Heart left ventricle (tissue), 16 donors: ENCODE results near the gene FARP1. TPM values are rescaled to one million over a fixed set of nuclear protein-coding genes. Genes with fewer than 3 reads are reported as not detected.

Source experiments
- ATAC-seq, 4 donors: fragments of 200-7000 bp; cut with Tn5 transposase; one replicate each; pipeline ENCODE4 v1.9.1; 2020 to 2022; ENCODE audit warnings: moderate library complexity in 4 of 4, mild to moderate bottlenecking in 3 of 4, moderate number of reproducible peaks in 1 of 4
- DNase-seq, 5 donors: peaks; one replicate each; pipeline ENCODE4 v3.0.0-alpha.2; 2020
- H3K27ac ChIP-seq, 12 donors: fragments of 200-600 bp; sonication (generic) in 4 of 12; one replicate each; pipeline versions ENCODE4 v1.5.0 to v1.8.0; 2016 to 2022; ENCODE audit warnings: mild to moderate bottlenecking in 2 of 12
- H3K27me3 ChIP-seq, 9 donors: fragments of 200-600 bp; sonication (generic) in 2 of 9; one replicate each; pipeline versions ENCODE4 v1.5.1 to v1.8.0; 2016 to 2022; ENCODE audit warnings: mild to moderate bottlenecking in 3 of 9
- H3K36me3 ChIP-seq, 9 donors: fragments of 200-600 bp; sonication (generic) in 2 of 9; one replicate each; pipeline versions ENCODE4 v1.5.0 to v1.8.0; 2018 to 2022; ENCODE audit warnings: mild to moderate bottlenecking in 2 of 9
- H3K4me1 ChIP-seq, 12 donors: fragments of 200-600 bp; sonication (generic) in 4 of 12; one replicate each; pipeline versions ENCODE4 v1.5.0 to v1.8.0; 2016 to 2022; ENCODE audit warnings: mild to moderate bottlenecking in 3 of 12
- H3K4me3 ChIP-seq, 12 donors: fragments of 200-600 bp; sonication (generic) in 4 of 12; one replicate each; pipeline versions ENCODE4 v1.5.0 to v1.8.0; 2017 to 2022; ENCODE audit warnings: mild to moderate bottlenecking in 9 of 12, moderate library complexity in 4 of 12
- H3K9me3 ChIP-seq, 12 donors: fragments of 200-600 bp; sonication (generic) in 4 of 12; one replicate each; pipeline versions ENCODE4 v1.5.0 to v1.8.0; 2016 to 2022; ENCODE audit warnings: mild to moderate bottlenecking in 1 of 12
- POLR2A ChIP-seq, 2 donors: fragments of 450-650 bp; IDR thresholded peaks; one replicate each; pipeline ENCODE4 v1.6.1; 2017; ENCODE audit warnings: antibody characterized with exemption in 2 of 2, mild to moderate bottlenecking in 2 of 2, moderate library complexity in 2 of 2
- WGBS, 4 donors: extraction: QIAGEN DNeasy Blood & Tissue Kit in 2 of 4; methylation state at CpG; one replicate each; pipeline versions ENCODE4 v1.1.5 to v1.1.7; 2013 to 2018; 5-methylcytosine and 5-hydroxymethylcytosine counted together
- intact Hi-C, 10 donors: fragments of 100-400 bp; cut with DNase I; formaldehyde crosslinking; loops; one replicate each; pipeline versions ENCODE4 v1.11.1 to v1.14.2; 2022
- polyA plus RNA-seq, 2 donors: library from polyadenylated mRNA; stranded (reverse); fragments of 200-250 nt; gene quantifications; one replicate each; pipeline ENCODE4 v1.2.3, GENCODE V29; 2013
- total RNA-seq, 9 donors: library from RNA; depleted of rRNA in 2 of 9; stranded (reverse); fragments of >200 nt in 2 of 9; fragmentation: NEBNext Ultra II Directional in 3 of 9; extraction: Animal tissue kit (Norgen Biotek cat#: 25700) in 3 of 9; gene quantifications; one replicate each; pipeline versions ENCODE4 v1.1.0 to v1.2.4, GENCODE V29; 2016 to 2023
- TF ChIP-seq, protein P1 (sequence below), 12 donors: fragments of 200-600 bp; sonication (generic) in 4 of 12; IDR thresholded peaks; one replicate each; pipeline versions ENCODE4 v1.5.0 to v1.8.0; 2018 to 2022; ENCODE audit warnings: antibody characterized with exemption in 12 of 12, mild to moderate bottlenecking in 5 of 12
- donor health status: ischemic (EF 13 %, LVEDD 7.1; RV severe dilation, severe dysfunction).
- donor health status: healthy with polysubstance abuse.
- donor health status: DM: no; HTN: yes; CAD: no.
- donor health status: DM: no; HTN: no; CAD: no.
- donor health status: ischemic (EF 25% LVEDD 6.9; RV normal size, moderate dysfunction).
- donor health status: ischemic (EF 25% LVEDD 5.7; RV mildly dilated, moderate dysfunction).
- donor health status: healthy.
- donor health status: DM: yes; HTN: yes; CAD: no.
- donor health status: ischemic (EF 35%, LVEDD 5.7; RV mildly dilated, moderate dysfunction).
- donor health status: nonischemic (EF 11% LVEDD 7.7; RV severe dilation, severe dysfunction).
- donor health status: DM: yes; HTN: yes; CAD: no.
- donor health status: PGD.
- donor health status: ischemic (EF 29% LVEDD 5.4; RV normal size, mild dysfunction).
- donor health status: nonischemic (EF 23%, LVEDD 6.1; RV moderate dilation, normal function).

The FARP1 gene
- total and polyA plus RNA-seq, 11 donors, result 7.7 to 51.8 (median 22.3) TPM

DNA sequence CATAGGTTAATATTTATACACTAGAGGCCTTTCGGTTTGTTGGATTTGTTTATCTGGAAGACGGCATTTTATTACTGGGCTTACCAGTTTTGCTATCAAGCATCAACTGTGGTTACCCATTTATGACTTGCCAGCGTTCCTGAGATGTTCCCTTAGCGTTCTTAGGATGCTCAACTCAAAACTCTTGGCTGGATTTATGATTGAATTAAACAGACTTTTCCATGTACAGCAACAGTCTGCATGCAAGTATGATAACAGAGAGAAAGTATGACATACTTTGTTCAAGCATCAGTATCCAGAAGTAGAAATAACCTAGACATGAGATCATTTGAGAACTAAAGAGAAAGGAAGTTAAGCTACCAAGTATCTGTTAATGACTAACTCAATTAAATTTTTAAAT, 64.1 kb downstream of the FARP1 start:
- peaks cover 0 to 26% (median 7%) of the 10 kb centered on the region in 12 donors for H3K4me1 ChIP-seq
- TF ChIP-seq POLR2A (IDR thresholded peaks at IDR 0.05), result no peak
- TF ChIP-seq, protein P1, sequence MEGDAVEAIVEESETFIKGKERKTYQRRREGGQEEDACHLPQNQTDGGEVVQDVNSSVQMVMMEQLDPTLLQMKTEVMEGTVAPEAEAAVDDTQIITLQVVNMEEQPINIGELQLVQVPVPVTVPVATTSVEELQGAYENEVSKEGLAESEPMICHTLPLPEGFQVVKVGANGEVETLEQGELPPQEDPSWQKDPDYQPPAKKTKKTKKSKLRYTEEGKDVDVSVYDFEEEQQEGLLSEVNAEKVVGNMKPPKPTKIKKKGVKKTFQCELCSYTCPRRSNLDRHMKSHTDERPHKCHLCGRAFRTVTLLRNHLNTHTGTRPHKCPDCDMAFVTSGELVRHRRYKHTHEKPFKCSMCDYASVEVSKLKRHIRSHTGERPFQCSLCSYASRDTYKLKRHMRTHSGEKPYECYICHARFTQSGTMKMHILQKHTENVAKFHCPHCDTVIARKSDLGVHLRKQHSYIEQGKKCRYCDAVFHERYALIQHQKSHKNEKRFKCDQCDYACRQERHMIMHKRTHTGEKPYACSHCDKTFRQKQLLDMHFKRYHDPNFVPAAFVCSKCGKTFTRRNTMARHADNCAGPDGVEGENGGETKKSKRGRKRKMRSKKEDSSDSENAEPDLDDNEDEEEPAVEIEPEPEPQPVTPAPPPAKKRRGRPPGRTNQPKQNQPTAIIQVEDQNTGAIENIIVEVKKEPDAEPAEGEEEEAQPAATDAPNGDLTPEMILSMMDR (IDR thresholded peaks at IDR 0.05), result no peak
- H3K27me3 ChIP-seq, result no peaks in the 10 kb centered on the region
- peak overlapping the region in 6 of 12 donors; percentile 42 to 87 (median 73) for H3K27ac ChIP-seq
- H3K36me3 ChIP-seq, result no peaks in the 10 kb centered on the region
- H3K9me3 ChIP-seq, result peaks cover 0 to 32% (median 8%) of the 10 kb centered on the region in 12 donors
- H3K4me3 ChIP-seq, result no peak overlapping the region
- DNase-seq (no peak), ATAC-seq (peak in 3 of 4 donors; percentile 10 to 63 (median 48))
- whole genome bisulfite sequencing, 4 donors, result 30 to 51% (median 47%) methylated on average over 4 of the region's 4 CpGs
- intact Hi-C loops, result no loop called here

DNA sequence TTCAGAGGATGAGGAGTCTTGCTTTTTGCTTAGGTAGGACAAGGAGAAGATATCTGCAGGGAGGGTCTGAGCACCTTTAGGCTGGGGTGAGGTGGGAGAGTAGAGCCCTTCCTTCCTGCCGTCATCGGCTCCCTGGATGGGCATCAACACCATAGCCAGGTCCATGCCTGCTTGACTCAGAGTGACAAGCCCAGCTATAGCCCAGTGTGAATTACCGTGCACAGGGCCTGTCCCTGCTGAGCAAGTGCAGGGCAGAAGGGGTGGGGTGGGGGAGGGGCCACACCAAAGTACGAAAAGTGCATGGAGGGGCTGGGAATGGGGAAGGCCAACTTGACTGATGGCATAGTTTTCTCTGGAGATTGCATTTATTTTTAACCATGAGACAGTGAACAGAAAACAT, 64.5 kb downstream of the FARP1 start:
- Histone ChIP-seq H3K27ac (peak overlapping the region in 6 of 12 donors; percentile 42 to 87 (median 73)), H3K4me3 (no peak overlapping the region), H3K27me3 (no peaks in the 10 kb centered on the region), H3K4me1 (peaks cover 0 to 25% (median 7%) of the 10 kb centered on the region in 12 donors), H3K9me3 (peaks cover 0 to 32% (median 8%) of the 10 kb centered on the region in 12 donors), H3K36me3 (no peaks in the 10 kb centered on the region)
- TF ChIP-seq, protein P1 (IDR thresholded peaks at IDR 0.05), result no peak
- TF ChIP-seq POLR2A (IDR thresholded peaks at IDR 0.05), result no peak
- ATAC-seq, result peak in 3 of 4 donors; percentile 76 to 89 (median 85)
- peak in 2 of 5 donors; percentile 32 to 39 for DNase-seq
- 23 to 41% (median 38%) methylated on average over 4 of the region's 4 CpGs for WGBS, 4 donors
- intact Hi-C loops, result no loop called here

DNA sequence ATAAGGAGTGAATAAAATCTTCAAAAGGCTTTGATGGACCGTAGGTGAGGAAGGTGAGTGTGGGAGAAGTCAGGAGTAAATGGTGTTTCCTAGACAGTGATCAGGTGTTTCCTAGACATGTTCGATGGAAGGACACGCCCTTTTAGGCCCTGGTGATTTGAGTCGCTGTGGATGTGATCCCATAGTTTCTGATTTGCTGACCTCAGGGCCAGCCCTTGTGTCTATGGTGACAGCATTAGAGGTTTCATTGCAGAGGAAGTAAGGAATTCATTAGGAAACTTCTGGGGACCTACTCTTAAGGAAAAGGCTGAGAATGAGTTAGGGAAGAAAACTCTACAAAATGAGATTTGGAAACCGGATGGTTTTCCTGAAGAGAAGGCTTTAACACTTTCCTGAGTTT, 65.7 kb downstream of the FARP1 start:
- Histone ChIP-seq H3K27me3 (no peaks in the 10 kb centered on the region), H3K27ac (peak overlapping the region in 1 of 12 donors; percentile 42), H3K4me1 (peaks cover 0 to 28% (median 7%) of the 10 kb centered on the region in 12 donors), H3K36me3 (peaks cover 0 to 3% (median 0%) of the 10 kb centered on the region in 9 donors), H3K9me3 (peaks cover 0 to 29% (median 8%) of the 10 kb centered on the region in 12 donors), H3K4me3 (no peak overlapping the region)
- TF ChIP-seq, protein P1 (IDR thresholded peaks at IDR 0.05), result no peak
- no peak for TF ChIP-seq POLR2A (IDR thresholded peaks at IDR 0.05)
- DNase-seq (no peak), ATAC-seq (no peak)
- WGBS, 4 donors, result 79 to 92% (median 84%) methylated on average over 5 of the region's 5 CpGs
- intact Hi-C loops, result no loop called here

DNA sequence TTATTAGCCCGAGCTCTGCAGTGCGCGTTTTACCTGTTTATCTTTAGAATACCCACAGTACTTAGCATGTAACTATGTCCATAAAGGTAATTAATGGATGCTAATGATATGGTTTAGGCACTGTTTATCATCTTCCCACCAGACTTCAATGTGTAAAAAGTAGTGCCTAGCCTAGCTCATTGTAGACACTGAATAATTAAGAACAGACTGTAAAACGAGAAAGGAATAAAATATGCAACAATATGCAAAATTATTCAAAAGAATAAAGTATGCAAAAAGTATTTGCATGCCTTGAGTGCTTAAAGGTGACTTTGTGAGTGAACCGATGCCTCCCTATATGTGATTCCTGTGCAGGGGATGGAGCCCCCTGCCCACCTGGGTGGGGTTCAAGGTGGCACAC, 69.9 kb downstream of the FARP1 start:
- Histone ChIP-seq H3K4me1 (peaks cover 0 to 44% (median 14%) of the 10 kb centered on the region in 12 donors), H3K9me3 (no peaks in the 10 kb centered on the region), H3K36me3 (peaks cover 0 to 3% (median 0%) of the 10 kb centered on the region in 9 donors), H3K27me3 (no peaks in the 10 kb centered on the region), H3K27ac (no peak overlapping the region), H3K4me3 (no peak overlapping the region)
- TF ChIP-seq POLR2A (IDR thresholded peaks at IDR 0.05), result no peak
- TF ChIP-seq, protein P1 (IDR thresholded peaks at IDR 0.05), result no peak
- intact Hi-C loops, result loop anchor here in 1 of 10 donors (10.0 kb wide), 1 partner anchor 68 kb away; the partner anchor contains the start of gene FARP1
- DNase-seq, result no peak
- WGBS, 4 donors, result 93 to 95% (median 94%) methylated on average over 5 of the region's 5 CpGs
- no peak for ATAC-seq
